Measurements from ENCODE around the gene PSMD6.

Gene PSMD6

DNA sequence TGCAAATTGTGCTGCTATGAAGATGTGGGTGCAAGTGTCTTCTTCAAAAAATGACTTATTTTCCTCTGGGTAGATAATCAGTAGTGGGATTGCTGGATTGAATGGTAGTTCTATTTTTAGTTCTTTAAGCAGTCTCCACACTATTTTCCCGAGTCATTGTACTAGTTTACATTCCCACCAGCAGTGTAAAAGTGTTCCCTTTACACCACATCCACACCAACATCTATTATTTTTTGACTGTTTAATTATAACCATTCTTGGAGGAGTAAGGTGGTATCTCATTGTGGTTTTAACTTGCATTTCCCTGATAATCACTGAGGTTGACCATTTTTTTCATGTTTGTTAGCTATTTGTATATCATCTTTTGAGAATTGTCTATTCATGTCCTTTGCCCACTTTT, 19.7 kb upstream of the PSMD6 start:
- no peak for DNase-seq

DNA sequence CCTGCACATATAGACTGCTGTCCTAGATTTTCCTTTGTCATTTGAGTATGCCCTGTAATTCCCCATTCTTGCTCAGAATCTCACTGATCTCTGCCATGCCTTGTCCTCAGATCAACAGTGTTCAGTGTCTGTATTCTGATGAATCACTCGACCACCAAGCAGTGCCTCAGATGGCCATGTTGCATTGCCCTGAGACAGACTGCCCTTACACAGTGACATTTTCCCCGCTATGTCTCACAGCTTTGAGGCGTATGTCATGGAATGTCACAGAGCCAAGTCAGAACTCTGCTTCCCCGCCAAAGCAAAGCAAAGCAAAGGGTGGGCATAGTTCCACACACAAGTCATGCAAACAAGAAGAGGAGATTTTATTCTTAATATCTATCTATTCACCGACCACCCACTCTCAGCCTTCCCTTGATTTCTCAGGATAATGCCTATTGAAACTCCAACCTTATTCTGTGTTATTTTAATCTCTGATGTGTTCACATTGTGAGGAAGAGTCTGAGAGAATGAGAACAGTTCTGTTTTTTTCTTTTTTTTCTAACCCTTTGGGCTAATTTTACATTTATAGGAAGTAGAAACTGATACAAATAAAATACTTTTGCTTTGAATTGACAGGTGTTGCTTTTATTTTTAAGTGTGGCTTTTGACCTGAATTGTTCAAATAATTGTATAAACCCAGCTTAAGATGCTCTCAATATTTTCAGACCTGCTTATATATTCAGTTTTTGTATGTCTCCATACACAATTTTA, 16.9 kb upstream of the PSMD6 start:
- DNase-seq = no peak

DNA sequence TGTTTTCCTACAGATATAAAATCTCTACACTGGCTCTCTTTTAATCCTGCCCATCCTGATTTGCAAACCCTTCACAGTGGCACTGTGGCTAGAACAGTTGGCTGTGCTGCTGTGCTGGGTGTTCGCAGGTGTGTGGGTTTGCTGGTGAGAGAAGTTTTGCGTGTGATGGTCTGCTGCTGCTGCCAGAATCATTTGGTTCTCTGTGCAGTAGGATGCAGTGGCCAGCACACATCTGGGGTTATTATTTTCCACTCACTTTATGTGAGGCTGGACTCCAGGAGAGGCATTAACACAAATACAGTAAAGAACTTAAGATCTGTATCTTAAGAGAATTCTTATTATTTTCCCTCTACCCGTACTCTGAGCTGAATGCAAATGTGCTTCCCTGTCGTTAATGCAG, 16.0 kb upstream of the PSMD6 start:
- DNase-seq = no peak

DNA sequence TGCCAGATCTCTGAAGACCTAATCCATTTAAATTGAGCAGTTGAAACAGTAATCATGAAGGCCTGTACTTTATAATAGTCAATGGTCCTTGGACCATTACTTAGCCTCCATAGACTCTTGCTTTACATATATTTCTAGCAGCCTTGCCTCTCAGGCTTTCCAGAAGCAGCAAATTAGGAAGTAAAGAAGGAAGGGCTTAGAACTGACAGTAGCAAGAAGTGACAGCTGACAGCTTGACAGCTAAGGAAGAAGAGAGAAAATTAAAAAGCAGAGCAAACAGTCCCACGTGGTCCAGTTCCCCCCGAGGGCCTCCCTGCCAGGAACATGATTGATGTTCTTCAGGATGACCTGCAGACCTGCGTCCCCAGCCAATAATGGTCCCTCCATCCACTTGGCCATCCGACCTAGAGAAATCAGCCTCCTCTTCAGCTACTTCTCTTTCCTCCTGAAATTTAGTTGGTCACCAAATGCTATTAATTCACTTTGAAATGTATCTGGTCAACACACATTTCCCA, 15.0 kb upstream of the PSMD6 start:
- DNase-seq = no peak

DNA sequence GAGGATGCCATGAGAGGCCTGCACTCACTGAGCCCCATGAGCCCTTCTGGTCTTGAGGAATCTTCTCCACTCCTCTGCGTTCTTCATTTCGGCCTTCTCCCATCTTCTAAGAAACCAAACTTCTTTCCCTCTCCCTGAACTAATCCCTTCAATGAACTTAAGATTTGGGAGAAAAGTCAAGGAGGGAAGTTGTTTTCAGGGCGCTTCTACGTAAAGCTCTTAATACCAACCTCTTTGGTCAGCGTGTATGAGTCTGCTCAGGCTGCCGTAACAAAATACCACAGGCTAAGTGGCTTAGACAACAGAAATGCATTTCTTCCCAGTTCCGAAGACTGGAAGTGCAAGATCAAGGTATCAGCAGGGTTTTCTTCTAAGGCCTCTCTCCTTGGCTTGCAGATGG, 13.8 kb upstream of the PSMD6 start:
- DNase-seq = no peak

DNA sequence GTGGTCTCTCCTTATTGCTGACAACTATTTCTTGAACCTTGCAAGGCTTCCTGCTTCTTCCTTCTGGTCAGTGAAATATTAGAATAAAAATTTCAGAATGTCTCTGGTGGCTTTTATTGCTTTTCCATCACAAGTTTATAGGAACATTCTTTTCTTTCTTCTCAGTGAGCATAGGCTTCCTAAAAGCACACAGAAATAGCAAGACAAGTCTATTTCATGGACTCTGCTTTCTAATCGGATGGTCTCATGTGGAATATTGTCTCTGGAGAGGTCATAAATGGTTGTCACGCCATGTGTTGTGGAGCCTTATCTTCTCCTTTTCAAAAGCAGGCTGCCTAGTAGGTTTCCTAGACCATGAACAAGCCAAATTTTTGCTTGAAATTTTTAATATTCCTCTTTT, 9.8 kb upstream of the PSMD6 start:
- DNase-seq = no peak

DNA sequence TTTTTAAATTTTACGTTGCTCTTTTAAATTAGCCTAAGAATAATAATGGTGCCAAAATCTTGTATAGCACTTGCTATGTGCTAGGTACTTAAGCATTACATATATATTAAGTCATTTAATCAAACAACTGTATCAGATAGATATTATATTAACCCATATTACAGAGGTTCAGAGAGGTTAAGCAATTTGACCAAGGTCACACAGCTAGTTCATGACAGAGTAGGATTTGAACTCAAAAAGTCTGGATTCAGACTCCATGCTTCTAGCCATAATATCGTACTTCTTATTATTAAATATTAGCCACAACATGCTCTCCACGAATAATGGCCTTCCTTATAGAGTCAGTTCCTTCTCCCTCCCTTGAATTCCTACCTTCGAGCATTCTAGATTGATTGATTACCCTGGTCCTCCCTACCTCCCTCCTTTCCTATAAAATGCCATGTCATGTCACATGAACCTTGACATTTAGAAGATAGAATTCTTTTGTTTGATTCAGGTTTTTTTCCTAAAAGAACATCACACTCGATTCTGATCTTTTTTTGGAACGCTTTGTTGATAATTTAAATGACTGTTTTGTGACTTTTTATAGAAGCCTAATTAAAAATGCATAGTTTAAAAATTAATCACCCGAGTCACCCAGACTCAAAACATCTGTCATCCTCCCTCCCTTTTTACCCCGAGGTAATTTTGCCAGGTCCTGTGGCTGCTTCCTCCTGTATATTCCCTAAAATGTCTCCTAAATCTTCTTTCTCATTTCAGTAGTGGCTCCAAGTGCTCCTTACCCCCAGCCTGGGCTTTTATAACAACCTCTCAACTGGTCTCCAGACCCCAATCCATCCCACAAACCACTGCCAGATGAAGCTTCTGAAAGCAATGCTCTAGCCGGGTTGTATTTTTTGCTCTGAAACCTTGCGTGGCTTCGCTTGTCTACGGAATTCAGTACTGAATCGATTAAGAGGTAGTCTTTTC, 8.5 kb upstream of the PSMD6 start:
- no peak for DNase-seq

DNA sequence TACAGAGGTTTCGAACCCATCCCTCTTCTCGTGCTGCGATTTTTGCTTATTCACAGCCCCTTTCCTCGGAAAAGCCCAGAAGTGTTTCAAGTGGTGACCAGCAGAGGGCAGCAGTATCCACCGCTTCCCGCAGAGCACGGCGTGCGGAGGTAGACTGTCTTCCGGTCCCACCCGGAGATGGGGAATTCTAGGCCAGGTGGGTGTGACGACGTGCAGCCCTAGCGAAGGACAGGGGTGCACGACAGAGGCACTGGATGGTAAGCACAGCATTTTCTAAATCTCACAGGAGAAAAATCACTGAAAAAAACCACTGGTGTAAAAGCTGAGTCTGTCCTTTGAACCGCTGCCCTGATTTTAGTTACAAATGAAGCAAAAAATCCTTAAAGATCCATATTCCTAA, 7.4 kb upstream of the PSMD6 start:
- DNase-seq = peak; percentile 75

DNA sequence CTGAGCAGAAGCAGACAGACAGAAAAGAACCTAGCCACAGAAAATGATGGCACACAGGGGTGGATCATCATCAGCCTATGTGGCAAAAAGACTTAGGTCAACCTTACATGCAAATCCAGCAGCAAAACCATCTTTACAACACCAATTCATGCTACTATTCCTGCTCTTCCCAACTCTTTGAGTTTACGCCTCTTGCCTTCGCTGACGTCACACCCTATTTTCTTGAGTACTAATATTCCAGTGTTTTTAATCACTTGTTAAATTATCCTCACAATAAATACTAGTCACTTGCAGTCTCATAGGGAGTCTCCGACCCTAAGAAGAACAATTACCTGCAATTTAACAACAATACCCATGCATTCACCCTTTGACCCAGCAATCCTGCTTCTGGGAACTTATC, 6.0 kb upstream of the PSMD6 start:
- DNase-seq = no peak

DNA sequence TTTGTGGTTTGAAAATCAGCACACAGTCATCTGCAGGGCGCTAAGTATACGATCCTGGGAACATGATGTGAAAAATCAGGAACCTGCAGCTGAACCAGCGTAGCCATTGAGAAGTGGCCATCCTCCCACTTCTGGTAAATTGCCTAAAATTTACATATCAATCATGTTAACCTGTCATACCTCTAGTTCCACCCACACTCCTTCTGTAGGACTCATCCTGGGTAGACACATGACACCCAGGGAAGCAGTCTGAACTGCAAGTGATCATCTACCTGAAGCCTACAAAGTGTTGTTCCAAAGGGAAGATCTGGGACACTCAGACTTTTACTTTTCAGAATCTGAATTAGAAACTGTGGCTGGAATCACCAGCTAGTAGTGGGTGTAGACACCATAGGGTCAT, 5.5 kb upstream of the PSMD6 start:
- no peak for DNase-seq

DNA sequence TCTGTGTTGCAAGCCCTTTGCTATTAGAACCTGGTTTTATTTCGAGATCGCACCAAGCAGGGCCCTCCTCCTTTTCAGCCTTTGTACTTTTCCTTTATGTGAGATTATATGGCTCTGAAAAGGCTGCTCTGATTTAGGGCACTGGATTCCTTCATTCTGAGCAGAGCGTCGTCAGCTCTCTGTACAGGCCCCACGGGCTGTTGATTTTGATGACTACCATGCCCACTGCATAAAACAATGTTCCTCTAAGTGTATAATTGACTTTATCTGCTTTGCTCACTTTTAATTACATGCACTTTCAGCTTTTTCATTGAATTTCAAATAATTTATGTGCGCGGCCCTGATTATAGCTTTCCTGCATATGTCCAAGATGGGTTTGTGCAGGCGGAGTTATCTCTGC, 4.4 kb upstream of the PSMD6 start:
- no peak for DNase-seq

DNA sequence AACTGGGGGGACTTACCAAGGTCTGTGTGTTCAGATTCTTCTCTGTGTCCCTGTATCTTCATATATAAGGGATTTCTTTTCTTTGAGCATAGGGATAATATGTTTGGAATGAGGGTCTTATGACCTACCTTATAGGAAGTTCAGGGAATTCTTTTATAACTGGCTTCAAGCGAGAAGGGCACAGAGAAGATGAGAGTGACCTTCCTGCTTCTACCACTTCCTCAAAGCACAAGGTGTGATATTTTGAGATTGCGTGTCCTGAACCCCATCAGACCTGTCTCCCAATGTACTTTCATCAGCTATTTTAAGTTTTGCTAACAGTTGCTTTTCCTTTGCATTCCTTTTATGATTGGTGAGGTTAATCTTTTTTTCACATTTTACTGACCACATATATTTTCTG, 3.1 kb upstream of the PSMD6 start:
- no peak for DNase-seq

DNA sequence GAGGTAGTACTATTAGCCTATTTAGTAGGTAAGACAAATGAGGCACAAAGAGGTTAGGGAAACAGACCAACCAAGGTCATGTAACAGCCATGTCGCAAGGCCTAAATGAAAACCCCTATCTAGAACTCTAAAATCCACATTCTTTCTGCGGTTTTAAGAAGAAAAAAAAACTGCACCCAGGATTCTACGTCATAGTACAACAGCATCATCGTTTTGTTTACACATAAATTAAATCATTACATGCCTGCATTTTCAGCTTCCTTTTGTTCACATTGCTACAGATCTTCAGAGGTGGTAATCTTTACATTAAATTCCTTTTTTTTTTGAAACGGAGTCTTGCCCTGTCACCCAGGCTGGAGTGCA, 548 bp upstream of the PSMD6 start:
- DNase-seq = no peak

DNA sequence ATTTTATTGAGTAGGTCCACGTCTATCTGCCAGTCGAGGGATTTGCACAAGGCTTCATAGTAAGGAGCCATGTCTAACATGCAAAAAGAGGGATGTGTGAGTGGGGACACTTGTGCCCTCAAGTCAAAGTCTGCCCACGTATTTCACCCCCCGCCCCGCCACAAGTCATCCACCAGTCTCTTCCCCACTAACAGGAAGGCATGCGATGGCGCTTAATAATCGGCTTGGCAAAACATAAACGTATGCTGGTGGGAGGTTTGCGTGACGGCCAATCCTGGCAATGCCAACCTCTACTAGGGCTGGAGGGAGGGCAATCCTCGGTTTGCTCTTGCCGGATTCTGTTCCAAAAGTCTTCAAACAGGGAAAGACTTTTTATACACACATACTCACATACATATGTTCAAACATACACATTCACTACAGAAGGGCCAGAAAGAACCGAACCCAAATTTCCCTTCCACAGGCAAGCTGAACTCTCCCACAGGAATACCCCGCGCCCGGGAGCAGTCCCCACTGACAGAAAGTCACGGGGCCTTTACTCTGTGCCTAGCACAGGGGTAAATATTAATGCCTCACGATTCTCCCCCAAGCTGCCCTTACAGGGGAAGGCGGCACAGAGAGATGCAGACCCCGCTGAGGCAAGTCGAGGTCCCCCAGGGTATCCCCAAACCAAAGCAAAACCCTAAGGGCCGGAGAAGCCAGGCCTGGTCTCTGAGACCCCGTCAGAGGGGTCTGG, 675 bp downstream of the PSMD6 start:
- DNase-seq = peak; percentile 24

DNA sequence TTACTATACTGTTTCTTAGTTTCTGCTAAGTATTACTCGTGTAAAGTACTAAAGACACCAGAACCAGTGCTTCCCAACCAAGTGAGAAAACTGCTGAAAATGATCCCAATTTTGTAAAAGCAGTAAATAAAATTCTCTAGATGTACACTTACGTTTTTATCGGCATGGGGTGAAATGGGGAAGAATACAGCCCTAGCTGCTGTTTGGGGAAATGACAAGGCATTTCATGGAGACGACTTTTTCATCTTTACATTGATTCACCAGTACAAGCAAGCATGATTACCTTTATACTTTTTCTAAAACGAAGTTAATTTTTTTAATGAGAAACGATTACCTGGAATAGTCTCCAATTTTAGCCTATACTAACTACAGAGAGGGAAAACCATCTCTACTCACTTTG, 1.4 kb downstream of the PSMD6 start:
- DNase-seq = no peak

DNA sequence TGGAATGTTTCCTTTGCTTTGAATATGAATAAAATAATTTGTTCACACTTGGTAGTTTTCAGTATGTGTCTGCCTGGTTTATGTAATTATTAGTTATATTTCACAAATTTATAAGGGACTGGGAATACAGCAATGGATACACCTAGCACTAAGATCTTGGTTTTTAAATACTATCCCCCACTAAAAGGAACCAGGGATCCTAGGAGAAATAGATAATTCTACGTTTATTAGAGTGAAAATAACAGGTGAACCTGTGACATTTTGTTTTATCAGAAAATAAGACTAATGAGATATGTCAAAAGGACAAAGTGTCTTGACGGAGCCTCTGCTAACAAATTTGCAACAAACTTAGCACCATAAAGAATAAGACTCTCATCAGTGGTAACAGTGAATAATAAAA, 3.4 kb downstream of the PSMD6 start:
- no peak for DNase-seq

DNA sequence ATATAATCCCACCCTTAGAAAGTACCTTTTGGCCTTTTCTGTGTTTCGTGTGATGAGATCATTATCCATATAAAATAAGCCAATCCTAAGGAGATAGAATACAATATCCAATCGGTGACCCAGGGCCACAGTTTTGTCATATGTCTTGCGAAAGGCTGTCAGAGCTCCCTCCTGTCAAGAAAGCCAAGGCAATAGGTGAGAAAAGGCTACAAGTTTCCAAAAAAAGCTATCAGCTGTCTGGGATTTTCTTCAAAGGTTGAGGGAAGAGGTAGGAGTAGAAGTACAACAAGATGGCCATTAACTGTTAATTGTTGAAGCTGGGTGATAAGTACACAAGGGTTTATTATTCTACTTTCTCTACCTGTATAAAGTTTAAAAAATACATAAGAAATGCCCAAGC, 4.0 kb downstream of the PSMD6 start:
- DNase-seq = no peak

DNA sequence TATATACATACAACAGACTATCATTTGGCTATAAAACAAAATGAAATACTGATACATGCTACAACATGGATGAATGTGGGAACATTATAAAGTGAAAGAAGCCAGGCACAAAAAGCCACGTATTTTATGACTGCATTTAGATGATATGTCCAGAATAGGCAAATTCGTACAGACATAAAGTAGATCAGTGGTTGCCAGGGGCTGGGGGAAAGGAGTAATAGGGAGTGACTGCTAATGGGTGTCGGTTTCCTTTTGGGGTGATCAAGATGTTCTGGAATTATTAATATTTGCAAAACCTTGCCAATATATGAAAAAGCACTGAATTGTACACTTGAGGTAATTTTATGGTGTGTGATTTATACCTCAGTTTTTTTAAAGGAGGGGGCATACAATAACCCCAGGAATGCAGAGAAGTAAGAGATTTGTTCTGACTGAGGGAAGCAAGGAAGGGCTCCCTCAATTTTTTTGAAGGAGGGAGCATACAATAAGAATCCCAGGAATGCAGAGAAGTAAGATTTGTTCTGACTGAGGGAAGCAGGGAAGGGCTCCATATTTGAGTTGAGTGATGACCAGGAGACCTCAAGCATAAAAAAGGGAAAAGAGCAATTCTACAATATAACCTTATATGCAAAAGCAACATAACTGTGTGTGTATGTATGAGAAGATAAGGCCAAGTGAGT, 6.2 kb downstream of the PSMD6 start:
- no peak for DNase-seq

DNA sequence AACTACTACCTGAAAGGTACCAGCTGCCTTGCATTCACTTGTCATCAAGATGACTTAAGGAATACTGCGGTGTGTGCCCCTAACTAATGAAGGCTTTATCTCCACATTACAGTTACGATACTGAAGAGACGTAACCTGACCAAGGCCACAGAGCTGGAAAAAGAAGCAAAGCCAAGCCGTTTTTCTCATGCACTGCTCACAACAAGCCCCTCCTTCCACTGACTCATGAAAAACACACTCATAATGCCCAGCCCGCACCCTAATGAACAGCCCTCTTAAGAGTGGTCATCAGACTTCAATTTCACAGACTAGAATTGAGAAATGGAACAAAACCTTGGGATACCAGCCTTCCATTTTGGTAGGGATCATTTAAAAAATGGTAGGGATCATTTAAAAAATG, 11.6 kb downstream of the PSMD6 start:
- no peak for DNase-seq

DNA sequence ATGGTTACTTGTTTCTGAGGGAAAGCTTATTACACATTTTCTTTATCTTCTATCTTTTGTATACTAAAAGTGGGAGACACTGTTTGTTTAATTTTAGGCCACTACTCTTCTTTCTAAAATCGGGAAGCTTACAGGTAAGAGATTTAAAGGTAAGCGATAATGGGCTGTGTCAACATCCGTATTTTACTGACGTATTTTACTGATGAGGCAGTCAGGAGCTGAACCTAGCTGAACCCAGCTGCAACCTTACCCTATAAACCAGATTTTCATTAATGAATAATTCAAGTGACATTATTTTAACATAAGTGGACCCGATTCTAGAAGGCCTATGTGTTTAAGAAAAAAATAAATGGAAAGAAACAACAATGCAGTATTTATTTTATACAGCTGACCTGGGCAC, 13.1 kb downstream of the PSMD6 start:
- no peak for DNase-seq

DNA sequence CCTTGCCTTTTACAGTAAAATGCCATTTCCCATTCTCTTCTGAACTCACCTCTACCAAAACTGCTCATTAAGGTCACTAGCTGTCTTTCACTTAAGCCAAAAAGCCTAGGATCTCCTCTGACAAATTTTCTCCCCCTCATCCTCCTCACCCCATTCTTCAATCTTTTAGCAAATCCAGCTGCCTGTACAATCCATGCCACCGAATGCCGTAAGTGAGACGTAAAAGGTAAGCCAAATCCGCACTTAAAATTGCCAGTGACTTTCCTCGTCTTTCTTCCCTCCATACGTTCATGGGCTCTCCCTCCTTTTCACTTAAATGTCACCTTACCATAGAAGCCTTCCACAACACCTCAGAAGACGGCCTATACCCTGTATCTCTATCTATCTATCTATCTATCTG, 13.8 kb downstream of the PSMD6 start:
- no peak for DNase-seq

DNA sequence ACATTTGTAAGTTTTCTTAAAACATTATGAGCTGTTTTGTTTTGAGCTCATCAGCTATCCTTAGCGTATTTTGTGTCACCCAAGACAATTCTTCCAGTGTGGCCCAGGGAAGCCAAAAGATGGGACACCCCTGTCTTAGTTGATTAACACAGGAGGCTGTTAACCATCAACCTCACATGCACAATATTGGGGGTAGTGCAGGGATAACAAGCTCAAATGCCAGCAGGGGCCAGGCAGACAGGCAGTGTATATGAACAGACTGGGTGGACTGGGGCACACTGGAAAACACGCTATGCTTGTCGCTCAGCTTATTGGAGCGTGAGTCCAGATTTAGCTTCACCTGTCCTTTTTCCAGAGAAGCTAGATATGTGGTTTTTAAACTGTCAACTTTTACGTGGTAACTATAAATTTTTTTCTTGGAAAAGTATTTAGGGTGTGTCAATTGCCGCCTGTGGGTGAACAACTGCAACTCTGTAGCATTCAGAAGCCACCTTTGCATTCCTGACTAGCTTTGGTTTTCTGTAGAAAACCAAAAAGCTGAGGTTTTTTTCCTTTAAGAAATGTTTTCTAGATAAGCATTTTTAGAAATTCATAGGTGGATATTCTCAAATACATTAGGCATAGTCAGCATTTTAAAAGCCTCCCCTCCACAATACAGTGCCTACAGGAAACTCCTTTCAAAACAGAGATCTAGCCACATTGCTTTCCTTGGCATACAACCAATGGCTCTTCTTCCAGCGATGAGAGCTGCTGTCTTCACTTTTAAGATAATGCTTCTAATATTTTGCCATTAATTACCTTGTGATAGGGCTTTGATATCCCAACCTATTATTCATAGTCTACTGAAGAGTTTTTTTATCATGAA, 14.6 kb downstream of the PSMD6 start:
- no peak for DNase-seq

All from activated T-cell treated with anti-CD3 and anti-CD28 coated beads, Interleukin-2, amount 50 U/mL, for 1 hour (primary cell).